DMS53 (cell line): ENCODE results near the gene AEBP2.
"Not testable (repeated sequence)": the region's sequence is repeated elsewhere in the genome, so short reads cannot be mapped to it uniquely, and the experiment has no call there.

Source experiments
- DNase-seq: peaks from one replicate; lab custom pipeline; 2025; lab: John Stamatoyannopoulos, UW

Gene AEBP2, protein sequence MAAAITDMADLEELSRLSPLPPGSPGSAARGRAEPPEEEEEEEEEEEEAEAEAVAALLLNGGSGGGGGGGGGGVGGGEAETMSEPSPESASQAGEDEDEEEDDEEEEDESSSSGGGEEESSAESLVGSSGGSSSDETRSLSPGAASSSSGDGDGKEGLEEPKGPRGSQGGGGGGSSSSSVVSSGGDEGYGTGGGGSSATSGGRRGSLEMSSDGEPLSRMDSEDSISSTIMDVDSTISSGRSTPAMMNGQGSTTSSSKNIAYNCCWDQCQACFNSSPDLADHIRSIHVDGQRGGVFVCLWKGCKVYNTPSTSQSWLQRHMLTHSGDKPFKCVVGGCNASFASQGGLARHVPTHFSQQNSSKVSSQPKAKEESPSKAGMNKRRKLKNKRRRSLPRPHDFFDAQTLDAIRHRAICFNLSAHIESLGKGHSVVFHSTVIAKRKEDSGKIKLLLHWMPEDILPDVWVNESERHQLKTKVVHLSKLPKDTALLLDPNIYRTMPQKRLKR

DNA sequence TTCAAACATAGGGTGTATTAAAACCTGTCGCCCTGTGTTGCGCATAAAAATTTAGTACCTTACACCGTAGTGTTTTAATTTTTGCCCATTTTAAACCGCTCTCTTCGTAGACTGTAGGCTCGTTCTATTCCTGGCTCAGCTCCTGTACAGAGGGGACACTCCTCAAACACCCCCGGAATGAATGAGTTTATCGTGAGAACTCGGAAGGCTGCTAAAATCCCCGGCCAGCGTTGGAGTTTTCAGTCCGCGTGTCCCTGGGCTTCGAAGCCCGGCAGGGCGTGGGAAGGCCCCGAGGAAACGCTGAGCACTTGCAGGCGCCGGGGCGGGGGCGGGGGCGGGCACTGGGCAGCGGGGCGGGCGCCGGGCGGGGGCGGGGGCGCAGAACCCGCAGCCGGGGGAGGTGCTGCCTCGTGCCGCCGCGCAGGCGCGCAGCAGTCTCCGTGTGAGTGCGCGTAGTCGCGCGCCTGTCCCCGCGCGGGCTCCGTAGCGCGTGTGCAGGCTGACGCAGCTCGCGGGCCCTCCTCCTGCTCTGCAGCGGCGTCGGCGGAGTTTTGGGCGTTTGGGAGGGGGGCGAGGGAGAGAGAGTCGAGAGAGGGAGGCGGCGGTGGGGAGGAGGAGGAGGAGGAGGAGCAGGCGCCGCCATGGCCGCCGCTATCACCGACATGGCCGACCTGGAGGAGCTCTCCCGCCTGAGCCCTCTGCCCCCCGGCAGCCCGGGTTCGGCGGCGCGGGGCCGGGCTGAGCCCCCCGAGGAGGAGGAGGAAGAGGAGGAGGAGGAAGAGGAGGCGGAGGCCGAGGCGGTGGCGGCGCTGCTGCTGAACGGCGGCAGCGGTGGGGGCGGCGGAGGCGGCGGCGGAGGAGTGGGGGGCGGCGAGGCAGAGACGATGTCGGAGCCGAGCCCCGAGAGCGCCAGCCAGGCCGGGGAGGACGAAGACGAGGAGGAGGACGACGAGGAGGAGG, at the start of gene AEBP2:
Gene AEBP2, plus strand, starts transcription at position 434 of the 960 bp plus-strand sequence. Its CDS starts 208 bp downstream, at position 642.
- DNase-seq, result peak; percentile 99

DNA sequence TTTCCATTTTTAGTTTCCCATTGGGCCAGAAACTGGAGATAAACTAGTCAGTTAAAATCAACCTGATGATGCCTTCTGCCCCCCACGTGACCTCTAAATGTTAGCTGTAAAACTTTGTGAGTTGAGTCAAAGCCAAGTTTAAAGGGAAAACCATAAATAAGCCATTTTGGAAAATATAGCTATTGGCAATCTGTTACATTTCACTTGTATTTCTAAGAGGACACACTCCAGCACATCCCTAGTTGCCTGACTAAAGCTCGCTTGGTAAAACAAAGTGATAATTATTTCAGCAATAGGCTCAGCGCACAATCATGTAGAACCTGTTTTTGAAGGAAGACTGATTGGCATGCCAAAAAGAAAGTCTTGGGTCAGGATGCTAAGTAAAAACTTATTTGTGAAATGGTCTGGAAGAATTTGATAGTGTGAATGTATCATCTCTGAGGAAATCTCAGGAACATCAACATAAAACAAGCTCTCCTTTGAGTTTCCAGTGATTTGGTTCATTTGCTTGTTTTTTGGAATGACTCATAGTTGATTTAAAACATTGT, 49.2 kb upstream of the AEBP2 start:
- DNase-seq, result peak; percentile 39

DNA sequence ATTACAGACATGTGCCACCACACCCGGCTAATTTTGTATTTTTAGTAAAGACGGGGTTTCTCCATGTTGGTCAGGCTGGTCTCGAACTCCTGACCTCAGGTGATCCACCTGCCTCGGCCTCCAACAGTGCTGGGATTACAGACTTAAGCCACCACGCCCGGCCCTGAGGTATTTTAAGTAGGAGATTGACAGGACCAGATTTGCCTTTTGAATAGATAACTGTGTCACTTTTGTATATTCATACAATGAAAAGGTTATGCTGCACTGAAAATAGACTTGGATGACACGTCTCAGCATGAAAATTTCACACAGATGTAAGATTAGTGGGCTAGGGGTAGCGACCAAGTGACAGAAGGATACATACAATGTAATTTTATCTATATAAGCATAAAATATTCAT, 46.6 kb upstream of the AEBP2 start:
- not testable (repeated sequence) for DNase-seq

DNA sequence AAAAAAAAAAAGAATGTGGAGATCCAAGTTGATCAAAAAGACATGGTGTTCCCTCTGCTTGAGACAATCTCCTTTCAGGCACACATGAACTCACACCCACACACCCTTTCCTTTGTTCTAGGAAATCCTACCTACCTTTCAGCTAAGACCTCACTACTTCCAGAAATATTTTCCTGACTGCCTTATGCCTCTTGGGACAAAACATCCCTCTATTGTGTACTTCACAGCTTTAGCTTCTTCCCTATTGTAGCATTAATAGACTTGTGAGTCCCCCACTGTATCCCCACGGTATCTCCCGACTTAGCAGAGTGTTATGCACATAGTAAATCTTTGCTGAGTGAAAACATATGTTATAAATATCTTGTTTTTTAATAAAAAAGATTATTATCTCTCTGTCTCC, 44.9 kb upstream of the AEBP2 start:
- no peak for DNase-seq

DNA sequence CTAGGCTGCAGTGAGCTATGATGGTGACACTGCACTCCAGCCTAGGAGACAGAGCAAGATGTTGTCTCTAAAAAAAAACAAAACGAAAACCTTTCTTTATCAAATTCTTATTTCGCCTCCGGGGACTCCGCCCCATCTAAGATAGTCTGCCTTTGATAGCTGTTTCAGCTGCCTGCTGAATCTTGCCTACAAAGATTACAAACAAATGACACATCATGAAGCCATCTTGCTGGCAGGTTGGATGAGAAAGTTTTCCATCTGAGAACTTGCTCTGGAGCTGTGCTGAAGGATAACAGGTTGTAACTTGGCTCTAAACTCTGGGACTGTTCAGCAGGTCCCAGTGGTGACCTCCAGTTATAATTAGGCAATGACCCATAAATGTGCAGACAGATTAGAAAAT, 41.8 kb upstream of the AEBP2 start:
- DNase-seq, result no peak

DNA sequence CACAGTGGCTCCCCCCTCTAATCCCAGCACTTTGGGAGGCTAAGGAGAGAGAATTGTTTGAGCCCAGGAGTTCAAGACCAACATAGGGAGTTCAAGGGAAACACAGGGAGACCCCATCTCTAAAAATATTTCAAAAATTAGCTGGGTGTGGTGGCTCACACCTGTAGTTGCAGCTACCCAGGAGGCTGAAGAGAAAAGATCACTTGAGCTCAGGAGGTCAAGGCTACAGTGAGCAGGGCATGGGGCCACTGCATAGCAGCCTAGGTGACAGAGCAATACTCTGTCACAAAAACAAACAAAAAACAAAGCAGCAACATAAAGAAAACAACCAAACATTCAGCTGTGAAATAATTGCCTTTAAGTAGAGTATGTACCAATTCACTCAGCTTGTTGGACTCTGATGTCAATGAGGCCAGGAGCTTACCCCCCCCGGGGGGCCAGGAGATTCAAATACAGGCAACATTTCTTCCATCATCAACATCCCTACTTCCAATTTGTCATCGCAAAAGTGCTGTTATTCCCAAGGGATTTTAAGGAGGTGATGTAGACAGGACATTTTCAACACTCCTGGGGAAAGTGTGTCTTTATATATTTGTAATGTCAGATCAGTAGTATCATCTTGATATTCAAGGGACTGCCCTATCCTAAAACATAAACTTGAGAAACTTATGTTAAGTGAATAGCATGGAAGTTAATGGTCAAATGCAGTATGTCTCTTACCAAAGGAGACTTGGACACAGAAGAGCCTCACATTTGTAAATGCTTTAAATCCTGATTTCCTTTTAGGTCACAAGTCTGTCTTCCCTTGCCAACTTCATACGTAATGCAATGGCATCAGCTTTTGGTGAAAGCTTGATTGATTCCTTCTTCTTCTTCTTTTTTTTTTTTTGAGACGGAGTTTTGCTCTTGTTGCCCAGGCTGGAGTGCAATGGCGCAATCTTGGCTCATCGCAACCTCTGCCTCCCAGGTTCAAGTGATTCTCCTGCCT, 40.6 kb upstream of the AEBP2 start:
- no peak for DNase-seq

DNA sequence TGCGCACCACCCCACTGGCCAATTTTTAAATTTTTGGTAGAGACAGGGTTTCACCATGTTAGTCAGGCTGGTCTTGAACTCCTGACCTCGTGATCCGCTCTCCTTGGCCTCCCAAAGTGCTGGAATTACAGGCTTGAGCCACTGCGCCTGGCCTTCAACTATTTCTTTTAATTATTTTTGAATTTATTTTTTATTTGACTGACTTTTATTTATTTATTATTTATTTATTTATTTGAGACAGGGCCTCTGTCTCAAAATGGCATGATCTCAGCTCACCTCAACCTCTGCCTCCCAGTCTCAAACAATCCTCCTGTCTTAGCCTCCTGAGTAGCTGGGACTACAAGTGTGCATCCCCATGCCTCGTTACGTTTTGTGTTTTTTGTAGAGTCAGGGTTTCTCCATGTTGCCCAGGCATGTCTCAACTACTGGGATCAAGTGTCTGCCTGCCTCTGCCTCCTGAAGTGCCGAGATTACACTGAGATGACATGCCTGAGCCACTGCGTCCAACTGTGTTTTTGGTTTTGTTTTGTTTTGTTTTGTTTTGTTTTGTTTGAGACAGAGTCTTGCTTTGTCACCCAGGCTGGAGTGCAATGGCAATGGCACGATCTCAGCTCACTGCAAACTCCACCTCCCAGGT, 38.5 kb upstream of the AEBP2 start:
- not testable (repeated sequence) for DNase-seq

DNA sequence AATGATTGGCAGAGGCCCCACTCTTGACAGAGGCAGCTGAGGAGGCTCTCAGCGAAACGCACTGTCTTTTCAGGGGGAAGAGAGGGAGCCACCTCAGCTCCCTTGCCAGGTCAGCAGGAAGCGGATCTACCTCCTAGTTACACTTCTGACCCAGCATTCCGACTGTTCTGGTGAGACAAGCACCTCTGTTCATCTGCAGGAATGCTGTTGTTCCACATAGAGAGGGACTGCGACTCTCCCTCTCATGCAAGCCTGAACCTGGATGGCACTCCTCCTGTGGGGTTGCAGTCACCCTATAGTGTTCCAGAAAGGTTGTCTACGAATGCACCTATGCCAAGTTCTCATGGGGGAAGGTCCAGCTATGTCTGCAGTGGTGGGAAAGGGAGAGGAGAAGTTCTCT, 37.1 kb upstream of the AEBP2 start:
- DNase-seq, result no peak

DNA sequence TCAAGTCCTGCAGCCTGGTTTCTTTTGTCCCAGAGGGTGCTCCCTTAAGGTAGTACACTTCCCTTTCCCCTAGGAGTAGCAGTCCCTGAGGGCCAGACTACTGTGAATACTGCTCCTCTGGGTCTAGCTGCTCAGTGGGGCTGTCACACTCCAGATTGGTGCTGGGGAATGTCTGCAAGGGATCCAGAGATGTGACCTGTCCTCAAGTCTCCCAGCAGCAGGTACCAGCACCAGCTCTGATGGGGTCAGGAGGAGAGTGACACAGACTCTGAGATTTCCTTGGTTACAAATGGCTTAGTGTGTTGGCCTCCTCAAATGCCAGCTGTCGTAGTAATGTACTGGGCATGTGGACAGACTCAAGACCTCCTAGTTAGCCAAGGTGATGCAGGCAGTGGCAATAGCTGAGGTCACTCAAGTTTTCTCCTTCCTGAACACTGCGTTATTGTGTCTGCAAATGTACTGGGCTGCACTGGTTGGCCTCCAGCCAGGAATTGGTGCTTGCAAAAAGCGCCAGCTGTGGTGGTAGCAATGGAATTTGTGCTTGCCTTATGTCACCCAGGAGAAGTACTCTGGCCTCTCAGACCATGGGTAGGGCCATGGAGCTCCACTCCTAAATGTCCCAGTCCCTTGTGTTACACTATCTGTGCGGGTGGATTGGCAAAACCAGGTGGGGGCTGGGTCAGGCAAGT, 36.4 kb upstream of the AEBP2 start:
- DNase-seq, result peak; percentile 43

DNA sequence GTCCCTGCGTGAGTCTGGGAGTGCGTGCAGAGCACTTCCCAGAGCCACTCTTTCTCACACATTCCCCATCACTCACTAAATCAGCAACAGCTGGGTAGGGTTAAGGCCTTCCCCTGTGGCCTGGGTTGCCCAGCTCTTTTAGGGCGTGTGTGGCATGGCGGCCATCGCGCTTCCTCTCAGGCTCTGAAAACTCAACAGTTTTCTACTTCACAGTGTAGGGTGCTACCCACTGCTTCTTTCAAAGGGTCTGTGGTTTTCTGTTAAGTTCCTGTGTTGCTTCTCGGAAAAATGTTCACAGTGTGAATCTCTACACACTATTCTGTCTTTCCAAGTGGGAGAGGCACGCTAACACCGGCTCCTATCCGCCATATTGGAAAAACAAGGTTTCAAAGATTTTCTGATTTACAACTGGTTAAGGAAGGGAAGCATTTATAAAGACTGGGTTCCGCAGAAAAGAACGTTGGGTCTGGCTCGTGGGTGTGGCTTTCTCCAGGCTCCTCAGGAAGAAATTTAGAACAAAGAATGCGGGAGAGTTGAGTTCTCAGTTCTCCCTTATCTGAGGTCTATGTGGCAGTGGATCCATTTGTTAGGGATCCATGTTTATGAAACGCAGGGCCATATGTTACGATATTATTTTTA, 34.9 kb upstream of the AEBP2 start:
- DNase-seq, result no peak

DNA sequence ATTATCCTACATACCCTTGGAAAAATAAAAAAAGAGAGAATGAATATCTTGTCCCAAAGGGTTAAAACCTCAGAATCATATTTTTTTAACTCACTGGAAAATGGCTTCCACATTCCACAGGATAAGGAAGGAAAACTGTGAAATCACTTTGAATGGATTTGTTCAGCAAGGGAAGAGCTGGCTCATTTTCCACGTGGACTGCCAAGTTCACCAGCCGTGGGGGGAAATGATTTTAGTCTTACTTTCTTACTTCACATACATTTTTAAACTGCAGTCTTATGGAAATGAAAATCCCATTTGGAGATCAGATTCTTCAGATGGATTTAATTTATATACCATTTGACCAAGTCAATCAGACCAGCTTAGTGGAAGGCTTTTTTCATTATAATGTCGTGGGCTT, 29.9 kb upstream of the AEBP2 start:
- no peak for DNase-seq

DNA sequence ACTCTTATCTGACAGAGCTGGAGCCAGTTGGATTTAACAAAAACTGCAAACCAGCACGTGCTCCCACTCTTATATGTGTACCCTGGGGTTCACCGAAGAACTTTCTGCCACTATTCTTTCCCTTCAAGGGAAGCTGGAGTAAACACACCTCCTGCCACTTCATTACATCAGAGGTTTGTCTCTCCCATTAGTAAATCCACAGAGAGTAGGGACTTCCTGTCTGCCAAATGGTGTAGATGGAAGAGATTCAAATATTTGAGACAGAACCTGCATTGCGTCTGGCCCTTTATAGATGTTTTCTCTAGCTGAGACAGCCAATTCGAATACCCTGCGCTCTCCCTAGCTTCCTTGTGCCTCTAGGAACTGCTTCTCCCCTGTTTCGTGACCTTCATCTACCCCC, 29.1 kb upstream of the AEBP2 start:
- peak; percentile 36 for DNase-seq

DNA sequence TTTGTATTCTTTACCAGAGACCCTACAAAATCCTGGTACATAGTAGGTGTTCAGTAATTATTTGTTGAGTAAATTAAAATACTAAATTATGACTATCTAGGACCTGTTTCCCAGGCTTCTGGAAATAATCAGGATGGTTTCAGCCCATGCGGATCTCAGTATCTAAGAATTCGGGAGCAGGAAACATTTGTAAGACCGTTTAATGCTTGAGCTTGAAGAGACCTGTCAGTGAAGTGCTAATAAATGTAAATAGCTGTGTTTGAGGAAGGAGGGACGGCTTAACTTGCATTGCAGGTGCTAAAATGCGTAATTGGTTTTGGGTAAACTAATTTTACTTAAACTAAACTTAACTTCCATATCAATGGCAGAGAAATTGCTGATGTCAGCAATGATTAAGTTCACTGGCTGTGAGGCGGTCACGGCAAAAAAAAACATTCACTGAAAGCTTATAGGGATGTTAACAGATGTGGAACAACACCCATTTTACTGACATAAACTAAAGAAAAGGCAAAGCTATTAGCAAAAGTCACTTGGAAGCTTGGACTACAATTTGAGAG, 28.6 kb upstream of the AEBP2 start:
- no peak for DNase-seq

DNA sequence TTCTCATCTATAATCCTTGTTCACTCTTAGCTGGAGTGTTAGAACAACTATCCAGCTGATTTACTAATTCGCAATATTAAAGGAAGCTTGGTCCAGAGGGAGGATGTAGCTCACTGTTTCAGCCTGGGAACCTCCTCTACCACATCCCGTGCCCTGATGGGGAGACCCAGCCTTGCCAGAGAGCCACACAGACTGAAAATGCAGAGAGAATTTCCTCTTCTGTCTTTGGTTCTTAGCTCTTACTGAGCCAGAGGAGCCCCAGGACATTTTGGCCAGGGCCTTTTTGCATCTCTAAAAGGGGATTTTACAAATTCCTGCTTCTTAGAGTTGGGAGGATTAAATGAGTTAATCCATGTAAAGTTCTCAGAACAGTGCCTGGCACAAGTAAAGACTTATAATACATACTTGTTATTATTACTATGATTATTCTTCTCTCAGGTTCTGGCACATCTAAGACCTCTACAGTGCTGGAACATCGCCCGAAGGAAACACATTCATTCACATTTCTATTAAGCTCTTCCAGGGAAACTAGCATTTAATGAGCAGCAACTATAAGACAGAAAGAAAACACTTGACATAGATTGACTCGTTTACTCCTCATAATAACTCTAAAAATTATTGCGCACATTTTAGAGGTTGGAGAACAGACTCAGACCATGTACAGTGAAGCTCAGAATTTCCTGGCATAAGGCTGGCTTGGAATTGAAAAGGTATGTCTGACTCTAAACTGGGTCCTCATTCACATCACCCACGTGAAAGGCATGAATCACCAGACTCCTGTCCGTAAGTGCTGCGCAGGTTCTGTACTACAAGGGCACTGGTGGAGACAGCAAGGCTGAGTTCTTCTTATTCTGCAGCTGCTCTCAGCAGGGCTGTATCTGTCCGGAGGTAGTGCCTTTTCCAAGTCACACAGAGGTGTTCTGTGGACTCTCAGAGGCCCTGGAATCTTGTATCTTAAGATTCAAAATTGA, 27.8 kb upstream of the AEBP2 start:
- DNase-seq, result no peak

DNA sequence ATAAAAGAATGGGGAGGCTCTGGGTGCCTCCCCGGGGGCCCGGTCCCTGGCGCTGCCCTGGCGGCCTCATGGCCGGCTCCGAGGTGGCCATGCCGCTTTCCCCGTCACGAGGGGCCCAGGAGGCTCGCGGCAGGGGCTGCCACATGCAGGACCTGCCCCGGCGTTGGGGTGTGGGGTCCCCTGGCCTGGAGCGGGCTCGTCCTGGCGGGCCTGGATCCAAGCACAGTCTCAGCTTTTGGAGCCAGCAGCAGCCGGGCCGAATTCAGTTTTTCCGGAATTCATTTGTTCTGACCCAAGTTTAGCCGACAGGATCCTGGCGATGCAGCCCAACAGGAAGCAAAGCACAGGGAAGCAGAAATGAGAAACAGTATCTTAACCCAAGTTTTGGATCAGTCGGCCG, 26.4 kb upstream of the AEBP2 start:
- no peak for DNase-seq

DNA sequence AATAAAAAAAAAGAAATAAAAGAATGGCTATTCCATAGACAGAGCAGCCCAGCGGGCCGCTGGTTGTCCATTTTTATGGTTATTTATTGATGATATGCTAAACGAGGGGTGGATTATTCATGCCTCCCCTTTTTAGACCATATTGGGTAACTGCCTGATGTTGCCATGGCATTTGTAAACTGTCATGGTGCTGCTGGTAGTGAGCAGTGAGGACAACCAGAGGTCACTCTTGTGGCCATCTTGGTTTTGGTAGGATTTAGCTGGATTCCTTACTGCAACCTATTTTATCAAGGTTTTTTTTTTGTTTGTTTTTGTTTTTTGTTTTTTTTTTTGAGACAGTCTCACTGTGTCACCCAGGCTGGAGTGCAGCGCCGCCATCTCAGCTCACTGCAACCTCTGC, 25.7 kb upstream of the AEBP2 start:
- not testable (repeated sequence) for DNase-seq

DNA sequence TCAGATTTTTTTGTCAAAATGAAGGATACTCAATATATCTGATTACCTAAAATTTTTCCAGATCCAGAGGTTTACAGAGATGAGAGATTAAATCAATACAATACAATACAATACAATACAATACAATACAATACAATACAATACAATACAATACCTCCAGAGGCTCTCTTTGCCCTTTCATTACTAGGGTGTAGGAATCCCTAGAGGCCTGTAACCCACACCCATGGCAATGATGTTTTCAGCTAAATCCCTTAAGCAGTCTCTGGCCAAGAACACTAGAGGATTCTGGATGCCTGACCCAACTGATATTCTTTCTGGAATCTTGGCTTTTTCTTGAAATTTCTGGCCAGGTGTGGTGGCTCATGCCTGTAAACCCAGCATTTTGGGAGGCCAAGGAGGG, 23.7 kb upstream of the AEBP2 start:
- no peak for DNase-seq

DNA sequence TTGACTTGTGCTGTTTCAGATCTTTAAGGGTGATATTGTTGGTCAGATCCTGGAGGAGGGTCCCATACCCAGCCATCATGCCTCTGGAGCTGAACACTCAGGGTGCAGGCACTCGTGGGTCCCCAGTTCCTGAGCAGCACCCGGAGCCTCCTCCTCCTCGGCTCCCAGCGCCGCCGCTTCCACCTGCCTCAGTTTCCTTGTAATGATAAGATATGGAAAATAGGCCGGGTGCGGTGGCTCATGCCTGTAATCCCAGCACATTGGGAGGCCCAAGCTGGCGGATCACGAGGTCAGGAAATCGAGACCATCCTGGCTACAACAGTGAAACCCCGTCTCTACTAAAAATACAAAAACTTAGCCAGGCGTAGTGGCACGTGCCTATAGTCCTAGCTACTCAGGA, 20.2 kb upstream of the AEBP2 start:
- DNase-seq, result no peak
